CD8-positive, alpha-beta memory T cell (primary cell): ENCODE results near the gene KAT7. TPM values are rescaled to one million over a fixed set of nuclear protein-coding genes. Genes with fewer than 3 reads are reported as not detected.

Experiments used
- CTCF ChIA-PET: fragments of 350-600 bp; sonication (Branson Sonifier 250); formaldehyde crosslinking; loops from one replicate; lab custom pipeline; 2021; ENCODE audit warnings: antibody characterized with exemption; lab: Charles Lee
- POLR2A ChIA-PET: fragments of 350-600 bp; sonication (Branson Sonifier 250); formaldehyde crosslinking; loops from one replicate; lab custom pipeline; 2021; ENCODE audit warnings: antibody characterized with exemption; lab: Charles Lee
- DNase-seq, 5 donors: peaks; one replicate each; pipeline versions ENCODE4 v3.0.0 to v3.0.0-alpha.2; 2020 to 2022; ENCODE audit warnings: mixed read lengths in 1 of 5
- H3K27ac ChIP-seq: one replicate; pipeline ENCODE4 v1.7.0; 2013; ENCODE audit warnings: low read depth, mild to moderate bottlenecking, low read length, moderate library complexity
- H3K27me3 ChIP-seq: 2 replicates; pipeline ENCODE4 v1.7.0; 2013; ENCODE audit warnings: low read length, mild to moderate bottlenecking; ENCODE audit not compliant: insufficient read depth, poor library complexity, severe bottlenecking
- H3K36me3 ChIP-seq: 2 replicates; pipeline ENCODE4 v1.7.0; 2013; ENCODE audit warnings: mild to moderate bottlenecking, low read length, moderate library complexity; ENCODE audit not compliant: insufficient read depth
- H3K4me1 ChIP-seq: 2 replicates; pipeline ENCODE4 v1.7.0; 2013; ENCODE audit warnings: mild to moderate bottlenecking, low read length, moderate library complexity; ENCODE audit not compliant: insufficient read depth
- H3K4me3 ChIP-seq: 2 replicates; pipeline ENCODE4 v1.7.0; 2013; ENCODE audit warnings: mild to moderate bottlenecking, low read length
- H3K9me3 ChIP-seq: 2 replicates; pipeline ENCODE4 v1.7.0; 2013; ENCODE audit warnings: mild to moderate bottlenecking, low read length
- H3K27ac Mint-ChIP-seq, 8 donors: one replicate each; pipeline ENCODE4 v1.8.0; 2020 to 2021; ENCODE audit warnings: mixed read lengths in 8 of 8, mild to moderate bottlenecking in 6 of 8, inconsistent platforms in 3 of 8, moderate library complexity in 3 of 8
- H3K27me3 Mint-ChIP-seq, 2 donors: one replicate each; pipeline ENCODE4 v1.8.0; 2020 to 2021; ENCODE audit warnings: mixed read lengths in 2 of 2, mild to moderate bottlenecking in 1 of 2, moderate library complexity in 1 of 2
- H3K36me3 Mint-ChIP-seq, 3 donors: one replicate each; pipeline ENCODE4 v1.8.0; 2020 to 2021; ENCODE audit warnings: mixed read lengths in 3 of 3, inconsistent platforms in 1 of 3, mild to moderate bottlenecking in 1 of 3
- H3K4me1 Mint-ChIP-seq, 3 donors: one replicate each; pipeline ENCODE4 v1.8.0; 2020 to 2021; ENCODE audit warnings: mixed read lengths in 3 of 3, inconsistent platforms in 1 of 3, mild to moderate bottlenecking in 1 of 3
- H3K4me3 Mint-ChIP-seq, 7 donors: one replicate each; pipeline ENCODE4 v1.8.0; 2020 to 2021; ENCODE audit warnings: mixed read lengths in 7 of 7, mild to moderate bottlenecking in 6 of 7, moderate library complexity in 4 of 7, inconsistent platforms in 2 of 7
- H3K9me3 Mint-ChIP-seq, 5 donors: one replicate each; pipeline ENCODE4 v1.8.0; 2020 to 2022; ENCODE audit warnings: mixed read lengths in 5 of 5, mild to moderate bottlenecking in 3 of 5, moderate library complexity in 2 of 5, inconsistent platforms in 1 of 5
- polyA plus RNA-seq: library from polyadenylated mRNA; unstranded; fragments of 300-500 nt; fragmentation: Illumina TruSeq; gene quantifications from one replicate; pipeline ENCODE4 v1.2.3, GENCODE V29; 2021
- total RNA-seq, 2 experiments: library from RNA; stranded (reverse); gene quantifications; one replicate each; pipeline ENCODE4 v1.2.3, GENCODE V29; 2021

KAT7 gene
- total and polyA plus RNA-seq, 3 experiments from 2014 or later, result 58.1 to 75.8 (median 66.1) TPM

DNA sequence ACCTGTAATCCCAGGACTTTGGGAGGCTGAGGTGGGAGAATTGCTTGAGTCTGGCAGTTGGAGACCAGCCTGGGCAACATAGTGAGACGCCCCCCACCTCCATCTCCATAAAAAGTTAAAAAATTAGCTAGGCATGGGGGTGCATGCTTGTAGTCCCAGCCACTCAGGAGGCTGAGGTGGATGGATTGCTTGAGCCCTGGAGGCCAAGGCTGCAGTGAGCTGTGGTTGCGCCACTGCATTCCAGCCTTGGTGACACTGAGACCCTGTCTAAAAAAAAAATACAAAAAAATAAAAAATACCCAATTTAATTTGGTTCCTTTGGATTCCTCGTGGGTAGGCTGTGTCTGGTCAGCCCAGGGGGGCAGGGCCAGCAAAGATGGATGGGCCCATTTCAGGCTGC, 85.4 kb downstream of the KAT7 start:
- no peak overlapping the region for H3K4me3 ChIP-seq
- H3K27me3 Mint-ChIP-seq, result peaks cover 4 to 19% of the 10 kb centered on the region in 2 donors
- H3K36me3 Mint-ChIP-seq, result no peaks in the 10 kb centered on the region
- ChIA-PET CTCF (no interaction called here), POLR2A (interaction anchor here (0.8 kb wide), 1 partner anchor 97 kb away, joined by 3 read pairs; no protein-coding TSS in a partner anchor)
- DNase-seq, result no peak
- H3K9me3 Mint-ChIP-seq, result no peaks in the 10 kb centered on the region
- H3K27ac ChIP-seq, result no peak overlapping the region
- peaks cover 6 to 18% (median 11%) of the 10 kb centered on the region in 3 donors for H3K4me1 Mint-ChIP-seq
- no peaks in the 10 kb centered on the region for H3K9me3 ChIP-seq
- H3K27me3 ChIP-seq, result peaks cover 7% of the 10 kb centered on the region
- peaks cover 16% of the 10 kb centered on the region for H3K4me1 ChIP-seq
- no peak overlapping the region for H3K4me3 Mint-ChIP-seq
- peak overlapping the region in 1 of 8 donors; percentile 32 for H3K27ac Mint-ChIP-seq
- no peaks in the 10 kb centered on the region for H3K36me3 ChIP-seq

- H3K4me1 ChIP-seq, result peaks cover 16% of the 10 kb centered on the region
- Mint-ChIP-seq H3K27ac (no peak overlapping the region), H3K9me3 (no peaks in the 10 kb centered on the region), H3K27me3 (peaks cover 9 to 28% of the 10 kb centered on the region in 2 donors), H3K4me1 (peaks cover 6 to 18% (median 11%) of the 10 kb centered on the region in 3 donors), H3K36me3 (no peaks in the 10 kb centered on the region), H3K4me3 (no peak overlapping the region)
- H3K9me3 ChIP-seq, result no peaks in the 10 kb centered on the region
- H3K4me3 ChIP-seq, result no peak overlapping the region
- no peak for DNase-seq
- ChIA-PET CTCF (no interaction called here), POLR2A (no interaction called here)
- H3K27me3 ChIP-seq, result peaks cover 12% of the 10 kb centered on the region
- no peaks in the 10 kb centered on the region for H3K36me3 ChIP-seq
- no peak overlapping the region for H3K27ac ChIP-seq
Measured at GRCh38 chr17:49874911-49875310, 86.4 kb downstream of the KAT7 start.

GRCh38 chr17:49875685-49876084, 87.2 kb downstream of the KAT7 start:
- H3K27me3 Mint-ChIP-seq, result peaks cover 15 to 27% of the 10 kb centered on the region in 2 donors
- no peaks in the 10 kb centered on the region for H3K36me3 ChIP-seq
- H3K27me3 ChIP-seq, result peaks cover 12% of the 10 kb centered on the region
- no peaks in the 10 kb centered on the region for H3K9me3 Mint-ChIP-seq
- H3K4me1 Mint-ChIP-seq, result peaks cover 9 to 24% (median 11%) of the 10 kb centered on the region in 3 donors
- H3K27ac Mint-ChIP-seq, result no peak overlapping the region
- no peak overlapping the region for H3K4me3 ChIP-seq
- CTCF ChIA-PET, result interaction anchor here (2.3 kb wide), 1 partner anchor 122 kb away, joined by 20 read pairs; no protein-coding TSS in a partner anchor
- H3K27ac ChIP-seq, result no peak overlapping the region
- peaks cover 20% of the 10 kb centered on the region for H3K4me1 ChIP-seq
- H3K36me3 Mint-ChIP-seq, result no peaks in the 10 kb centered on the region
- no peak for DNase-seq
- POLR2A ChIA-PET, result no interaction called here
- no peaks in the 10 kb centered on the region for H3K9me3 ChIP-seq
- no peak overlapping the region for H3K4me3 Mint-ChIP-seq

DNA sequence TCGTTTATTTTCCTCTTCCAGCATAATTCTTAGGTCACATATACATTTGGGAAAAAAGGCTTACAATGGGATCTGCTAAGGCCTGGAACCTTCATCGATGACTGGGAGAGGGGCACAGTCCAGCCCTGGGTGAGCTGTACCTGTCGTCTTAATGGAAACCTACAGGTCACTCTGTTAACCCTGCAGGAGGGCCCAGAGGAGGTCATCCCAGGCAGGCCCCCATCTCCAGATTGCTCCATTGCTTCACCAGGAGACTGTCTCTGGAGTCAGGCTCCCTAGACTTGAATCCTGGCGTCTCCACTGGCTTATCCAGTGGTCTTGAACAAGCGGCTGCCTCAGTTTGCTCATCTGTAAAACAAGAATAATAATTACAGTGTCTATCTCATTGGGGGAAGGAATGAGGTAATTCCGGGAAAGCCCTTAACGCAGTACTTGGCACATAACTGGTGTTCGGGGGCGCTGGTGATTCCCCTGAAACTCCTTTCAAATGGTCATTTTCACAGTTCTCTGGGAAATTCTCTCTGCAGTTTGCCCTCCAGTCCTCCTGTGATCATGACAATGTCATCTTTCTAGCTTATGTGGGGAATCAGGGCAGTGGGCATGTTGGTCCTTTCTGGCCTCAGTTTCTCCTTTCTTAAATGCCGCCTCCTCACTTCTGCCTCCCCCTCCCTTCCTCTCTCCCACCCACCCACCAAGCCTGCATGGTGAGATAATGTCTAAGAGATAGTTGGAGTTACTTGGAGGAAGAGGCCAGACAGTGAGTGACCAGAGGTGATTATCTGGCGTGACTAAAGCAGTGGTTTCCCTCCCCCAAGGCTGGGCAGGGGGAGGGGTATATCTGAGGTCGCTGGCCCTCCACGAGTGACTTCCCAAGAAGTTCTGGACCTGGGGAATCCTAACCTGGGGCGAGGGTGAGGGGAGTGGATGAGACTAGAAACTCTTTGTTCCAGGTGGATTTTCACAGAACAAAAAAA, 90.7 kb downstream of the KAT7 start:
- H3K27me3 Mint-ChIP-seq, result peaks cover 31 to 54% of the 10 kb centered on the region in 2 donors
- H3K9me3 Mint-ChIP-seq, result no peaks in the 10 kb centered on the region
- Histone ChIP-seq H3K4me3 (no peak overlapping the region), H3K27ac (no peak overlapping the region), H3K27me3 (peaks cover 12% of the 10 kb centered on the region), H3K4me1 (peaks cover 6% of the 10 kb centered on the region), H3K36me3 (no peaks in the 10 kb centered on the region), H3K9me3 (no peaks in the 10 kb centered on the region)
- H3K27ac Mint-ChIP-seq, result no peak overlapping the region
- ChIA-PET CTCF (interaction anchor here (1.1 to 3.6 kb wide), 2 partner anchors 73 to 118 kb away, joined by 4 to 35 read pairs; no protein-coding TSS in a partner anchor), POLR2A (no interaction called here)
- peaks cover 0 to 7% (median 5%) of the 10 kb centered on the region in 3 donors for H3K4me1 Mint-ChIP-seq
- DNase-seq, result no peak
- H3K36me3 Mint-ChIP-seq, result no peaks in the 10 kb centered on the region
- H3K4me3 Mint-ChIP-seq, result peak overlapping the region in 1 of 7 donors; percentile 14

GRCh38 chr17:49880291-49881053, 92.0 kb downstream of the KAT7 start:
- Mint-ChIP-seq H3K36me3 (no peaks in the 10 kb centered on the region), H3K4me3 (peak overlapping the region in 3 of 7 donors; percentile 34 to 39 (median 35)), H3K9me3 (no peaks in the 10 kb centered on the region), H3K27ac (no peak overlapping the region), H3K27me3 (peaks cover 31 to 60% of the 10 kb centered on the region in 2 donors), H3K4me1 (peaks cover 0 to 7% (median 5%) of the 10 kb centered on the region in 3 donors)
- Histone ChIP-seq H3K27ac (no peak overlapping the region), H3K4me1 (peaks cover 6% of the 10 kb centered on the region), H3K9me3 (no peaks in the 10 kb centered on the region), H3K36me3 (no peaks in the 10 kb centered on the region), H3K27me3 (peaks cover 12% of the 10 kb centered on the region), H3K4me3 (no peak overlapping the region)
- POLR2A ChIA-PET, result no interaction called here
- CTCF ChIA-PET, result interaction anchor here (0.9 to 3.6 kb wide), 6 partner anchors 18 to 207 kb away, joined by 4 to 35 read pairs (median 4); no protein-coding TSS in a partner anchor
- peak; percentile 52 to 76 (median 58) for DNase-seq

- Mint-ChIP-seq H3K4me1 (peaks cover 0 to 7% (median 5%) of the 10 kb centered on the region in 3 donors), H3K4me3 (no peak overlapping the region), H3K36me3 (no peaks in the 10 kb centered on the region), H3K27me3 (peaks cover 31 to 65% of the 10 kb centered on the region in 2 donors), H3K9me3 (no peaks in the 10 kb centered on the region), H3K27ac (no peak overlapping the region)
- H3K27ac ChIP-seq, result no peak overlapping the region
- peaks cover 6% of the 10 kb centered on the region for H3K4me1 ChIP-seq
- H3K36me3 ChIP-seq, result no peaks in the 10 kb centered on the region
- DNase-seq, result no peak
- H3K4me3 ChIP-seq, result no peak overlapping the region
- ChIA-PET POLR2A (no interaction called here), CTCF (interaction anchor here (0.9 to 3.6 kb wide), 5 partner anchors 18 to 206 kb away, joined by 4 to 35 read pairs (median 5); no protein-coding TSS in a partner anchor)
- no peaks in the 10 kb centered on the region for H3K9me3 ChIP-seq
- H3K27me3 ChIP-seq, result peaks cover 12% of the 10 kb centered on the region
Measured at GRCh38 chr17:49881054-49881402, 92.5 kb downstream of the KAT7 start.

DNA sequence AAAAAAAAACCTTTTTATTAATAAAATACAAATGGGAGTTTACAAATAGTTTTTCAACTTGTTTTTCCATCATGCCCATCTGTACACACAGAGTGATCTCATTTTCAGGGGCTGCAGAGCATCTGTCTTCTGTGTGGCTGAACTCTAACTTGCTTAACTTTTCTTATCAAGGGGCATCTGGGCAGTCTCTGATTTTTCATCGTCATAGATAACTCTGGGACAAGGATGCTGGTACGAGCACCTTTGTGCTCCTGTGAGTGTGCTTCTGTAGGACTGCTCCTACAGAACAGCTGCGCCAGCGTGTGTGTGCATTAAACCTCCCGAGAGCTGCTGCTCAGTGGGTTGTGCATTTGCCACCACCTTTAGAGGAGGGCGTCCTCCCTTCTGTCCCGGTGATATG, 94.0 kb downstream of the KAT7 start:
- no peak overlapping the region for H3K4me3 Mint-ChIP-seq
- DNase-seq, result no peak
- no peak overlapping the region for H3K27ac Mint-ChIP-seq
- H3K36me3 Mint-ChIP-seq, result no peaks in the 10 kb centered on the region
- H3K4me1 ChIP-seq, result peaks cover 6% of the 10 kb centered on the region
- no peak overlapping the region for H3K27ac ChIP-seq
- ChIA-PET CTCF (interaction anchor here (1.0 kb wide), 1 partner anchor 116 kb away, joined by 4 read pairs; no protein-coding TSS in a partner anchor), POLR2A (no interaction called here)
- H3K27me3 Mint-ChIP-seq, result peaks cover 36 to 70% of the 10 kb centered on the region in 2 donors
- peaks cover 0 to 7% (median 5%) of the 10 kb centered on the region in 3 donors for H3K4me1 Mint-ChIP-seq
- H3K9me3 Mint-ChIP-seq, result peaks cover 0 to 2% (median 0%) of the 10 kb centered on the region in 5 donors
- no peak overlapping the region for H3K4me3 ChIP-seq
- no peaks in the 10 kb centered on the region for H3K36me3 ChIP-seq
- H3K9me3 ChIP-seq, result no peaks in the 10 kb centered on the region
- peaks cover 8% of the 10 kb centered on the region for H3K27me3 ChIP-seq
